HG03521 (cell line): ENCODE data around the gene HCCS.
"Not testable (repeated sequence)": the region's sequence is repeated elsewhere in the genome, so short reads cannot be mapped to it uniquely, and the experiment has no call there.

Source experiments
- ATAC-seq: cut with Tn5 transposase; IDR thresholded peaks from one replicate; pipeline ENCODE4 v1.9.1; 2021; ENCODE audit warnings: mild to moderate bottlenecking, moderate library complexity; ENCODE audit not compliant: unreplicated experiment

HCCS gene

GRCh38 chrX:11119313-11119943 is 8.3 kb downstream of the HCCS start:
- no peak for ATAC-seq

GRCh38 chrX:11123087-11123486 is 12.0 kb downstream of the HCCS start:
- not testable (repeated sequence) for ATAC-seq

GRCh38 chrX:11124112-11124511 is 13.0 kb downstream of the HCCS start:
- no peak for ATAC-seq

GRCh38 chrX:11125060-11125459 is 13.9 kb downstream of the HCCS start:
- no peak for ATAC-seq

- ATAC-seq, result no peak
These were observed 18.5 kb downstream of the HCCS start for GRCh38 chrX:11129534-11130105.

- ATAC-seq, result no peak
These were observed 19.0 kb downstream of the HCCS start for GRCh38 chrX:11130136-11130535.

GRCh38 chrX:11131146-11131545 is 20.0 kb downstream of the HCCS start:
- ATAC-seq, result no peak

- ATAC-seq, result no peak
These were observed 24.5 kb downstream of the HCCS start for GRCh38 chrX:11135564-11136185.

- ATAC-seq, result no peak
These were observed 26.5 kb downstream of the HCCS start for GRCh38 chrX:11137543-11138139.

- no peak for ATAC-seq
These were observed 27.6 kb downstream of the HCCS start for GRCh38 chrX:11138498-11139390.

- no peak for ATAC-seq
These were observed 33.0 kb downstream of the HCCS start for GRCh38 chrX:11143931-11144678.

GRCh38 chrX:11146411-11146810 is 35.3 kb downstream of the HCCS start:
- ATAC-seq, result no peak

GRCh38 chrX:11148401-11148800 is 37.3 kb downstream of the HCCS start:
- no peak for ATAC-seq

- ATAC-seq, result no peak
These were observed 40.8 kb downstream of the HCCS start for GRCh38 chrX:11151799-11152559.

GRCh38 chrX:11159149-11159548 is 48.0 kb downstream of the HCCS start:
- no peak for ATAC-seq

GRCh38 chrX:11164433-11164832 is 53.3 kb downstream of the HCCS start:
- no peak for ATAC-seq

GRCh38 chrX:11171956-11172355 is 60.8 kb downstream of the HCCS start:
- ATAC-seq, result no peak

- ATAC-seq, result no peak
These were observed 61.3 kb downstream of the HCCS start for GRCh38 chrX:11172415-11172814.
